OCI-LY1 (cell line): ENCODE measurements around the gene CCL13.

ENCODE experiments used
- H2AFZ ChIP-seq: fragments of 200-600 bp; sonication (generic), shearing (Covaris generic); 2 replicates; pipeline ENCODE4 v1.6.0; 2014; ENCODE audit warnings: antibody characterized with exemption, mild to moderate bottlenecking, low read length
- H3F3A ChIP-seq: fragments of 200-600 bp; sonication (generic), shearing (Covaris generic); 2 replicates; pipeline ENCODE4 v1.6.0; 2014; ENCODE audit warnings: mild to moderate bottlenecking, antibody characterized with exemption, low read length, moderate library complexity; ENCODE audit not compliant: insufficient read depth
- H3K27ac ChIP-seq: fragments of 200-600 bp; sonication (generic); 2 replicates; pipeline ENCODE4 v1.5.1; 2014; ENCODE audit warnings: low read length, mixed run types, mild to moderate bottlenecking, low read depth; ENCODE audit not compliant: poor library complexity, severe bottlenecking
- H3K27me3 ChIP-seq: fragments of 200-600 bp; sonication (generic); 2 replicates; pipeline ENCODE4 v1.6.0; 2014; ENCODE audit warnings: antibody characterized with exemption, mild to moderate bottlenecking, low read length, moderate library complexity; ENCODE audit not compliant: insufficient read depth
- H3K36me3 ChIP-seq: fragments of 200-600 bp; sonication (generic); 2 replicates; pipeline ENCODE4 v1.6.1; 2014; ENCODE audit warnings: mild to moderate bottlenecking, antibody characterized with exemption, low read length, moderate library complexity, mixed read lengths; ENCODE audit not compliant: insufficient read depth
- H3K4me1 ChIP-seq: fragments of 200-600 bp; sonication (generic); 2 replicates; pipeline ENCODE4 v1.5.1; 2014; ENCODE audit warnings: mild to moderate bottlenecking, low read length, moderate library complexity; ENCODE audit not compliant: insufficient read depth, severe bottlenecking
- H3K4me2 ChIP-seq: fragments of 200-600 bp; sonication (generic), shearing (Covaris generic); 2 replicates; pipeline ENCODE4 v1.6.1; 2014; ENCODE audit warnings: low read length
- H3K4me3 ChIP-seq: fragments of 200-600 bp; sonication (generic); 2 replicates; pipeline ENCODE4 v1.5.1; 2014; ENCODE audit warnings: low read length, low read depth, mild to moderate bottlenecking, mixed read lengths; ENCODE audit not compliant: poor library complexity, severe bottlenecking
- H3K79me2 ChIP-seq: fragments of 200-600 bp; shearing (Covaris generic); 2 replicates; pipeline ENCODE4 v1.6.1; 2016; ENCODE audit warnings: mixed run types, low read length, mixed read lengths; ENCODE audit not compliant: insufficient read depth
- H3K9ac ChIP-seq: fragments of 200-600 bp; sonication (generic), shearing (Covaris generic); 2 replicates; pipeline ENCODE4 v1.6.1; 2014; ENCODE audit warnings: mild to moderate bottlenecking, low read length, mixed read lengths
- H3K9me2 ChIP-seq: fragments of 200-600 bp; sonication (generic), shearing (Covaris generic); 2 replicates; pipeline ENCODE4 v1.6.1; 2014; ENCODE audit warnings: low read depth, mild to moderate bottlenecking, low read length, mixed read lengths
- H3K9me3 ChIP-seq: fragments of 200-600 bp; shearing (Covaris generic); 2 replicates; pipeline ENCODE4 v1.6.1; 2014; ENCODE audit warnings: low read length, mixed read lengths
- H4K20me1 ChIP-seq: fragments of 200-600 bp; sonication (generic), shearing (Covaris generic); 2 replicates; pipeline ENCODE4 v1.6.0; 2016; ENCODE audit warnings: mild to moderate bottlenecking, low read length; ENCODE audit not compliant: insufficient read depth
- EZH2 ChIP-seq: fragments of 200-600 bp; sonication (generic), shearing (Covaris generic); IDR thresholded peaks from 2 replicates; pipeline ENCODE4 v1.8.0; 2017; ENCODE audit warnings: borderline replicate concordance, mixed run types, mild to moderate bottlenecking, antibody characterized with exemption, low read length, moderate library complexity, mixed read lengths
- TF ChIP-seq, protein P1 (sequence below): fragments of 200-600 bp; sonication (generic), shearing (Covaris generic); IDR thresholded peaks from 2 replicates; pipeline ENCODE4 v1.5.1; 2017; ENCODE audit warnings: mild to moderate bottlenecking, antibody characterized with exemption, low read length, moderate library complexity, mixed read lengths

Gene CCL13

DNA sequence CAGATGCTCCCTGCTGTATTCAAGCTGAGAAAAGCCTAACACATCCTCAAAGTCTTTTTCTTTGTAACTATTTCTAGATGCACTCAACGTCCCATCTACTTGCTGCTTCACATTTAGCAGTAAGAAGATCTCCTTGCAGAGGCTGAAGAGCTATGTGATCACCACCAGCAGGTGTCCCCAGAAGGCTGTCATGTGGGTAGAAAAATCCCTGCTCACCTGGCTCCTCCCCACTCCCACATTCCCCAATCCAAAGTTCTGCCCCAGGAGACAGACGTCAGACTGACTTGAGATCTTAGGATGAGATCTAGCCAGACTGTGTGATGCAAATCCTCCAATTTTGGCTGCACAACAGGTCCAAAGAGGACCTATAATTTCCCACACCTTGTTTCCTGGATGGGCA, 1.1 kb downstream of the CCL13 start:
- no peak overlapping the region for H3K4me3 ChIP-seq
- H2AFZ ChIP-seq = no peak overlapping the region
- H3K79me2 ChIP-seq = no peaks in the 10 kb centered on the region
- H3K27ac ChIP-seq = no peak overlapping the region
- no peaks in the 10 kb centered on the region for H3K27me3 ChIP-seq
- H3K4me1 ChIP-seq = no peaks in the 10 kb centered on the region
- no peak overlapping the region for H3K4me2 ChIP-seq
- H3K36me3 ChIP-seq = no peaks in the 10 kb centered on the region
- no peaks in the 10 kb centered on the region for H3K9me2 ChIP-seq
- no peaks in the 10 kb centered on the region for H3K9me3 ChIP-seq
- no peaks in the 10 kb centered on the region for H3F3A ChIP-seq
- no peak overlapping the region for H3K9ac ChIP-seq
- TF ChIP-seq, protein P1, sequence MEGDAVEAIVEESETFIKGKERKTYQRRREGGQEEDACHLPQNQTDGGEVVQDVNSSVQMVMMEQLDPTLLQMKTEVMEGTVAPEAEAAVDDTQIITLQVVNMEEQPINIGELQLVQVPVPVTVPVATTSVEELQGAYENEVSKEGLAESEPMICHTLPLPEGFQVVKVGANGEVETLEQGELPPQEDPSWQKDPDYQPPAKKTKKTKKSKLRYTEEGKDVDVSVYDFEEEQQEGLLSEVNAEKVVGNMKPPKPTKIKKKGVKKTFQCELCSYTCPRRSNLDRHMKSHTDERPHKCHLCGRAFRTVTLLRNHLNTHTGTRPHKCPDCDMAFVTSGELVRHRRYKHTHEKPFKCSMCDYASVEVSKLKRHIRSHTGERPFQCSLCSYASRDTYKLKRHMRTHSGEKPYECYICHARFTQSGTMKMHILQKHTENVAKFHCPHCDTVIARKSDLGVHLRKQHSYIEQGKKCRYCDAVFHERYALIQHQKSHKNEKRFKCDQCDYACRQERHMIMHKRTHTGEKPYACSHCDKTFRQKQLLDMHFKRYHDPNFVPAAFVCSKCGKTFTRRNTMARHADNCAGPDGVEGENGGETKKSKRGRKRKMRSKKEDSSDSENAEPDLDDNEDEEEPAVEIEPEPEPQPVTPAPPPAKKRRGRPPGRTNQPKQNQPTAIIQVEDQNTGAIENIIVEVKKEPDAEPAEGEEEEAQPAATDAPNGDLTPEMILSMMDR = no peak
- TF ChIP-seq EZH2 = no peak
- no peaks in the 10 kb centered on the region for H4K20me1 ChIP-seq

DNA sequence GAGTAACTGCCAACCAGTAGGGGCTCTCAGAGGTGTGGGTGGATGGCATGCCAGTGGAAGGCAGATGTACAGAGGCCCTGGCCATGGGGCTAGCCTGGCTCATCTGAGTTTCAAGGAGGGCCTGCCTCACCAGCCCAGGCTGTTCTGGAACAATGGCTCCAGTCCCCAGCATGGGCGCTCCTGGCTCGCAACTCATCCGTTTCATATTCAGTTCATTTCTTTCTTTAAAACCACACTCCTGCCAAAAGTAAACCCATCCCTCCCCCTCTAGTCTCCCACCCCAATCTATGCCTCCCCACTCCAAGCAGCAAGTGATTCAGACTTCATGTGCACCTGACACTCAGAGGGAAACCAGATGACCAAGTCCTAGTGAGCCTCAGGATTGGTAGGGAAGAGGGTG, 2.4 kb downstream of the CCL13 start:
- TF ChIP-seq, protein P1 = no peak
- no peak for TF ChIP-seq EZH2
- Histone ChIP-seq H3K4me3 (no peak overlapping the region), H3K4me2 (no peak overlapping the region)

DNA sequence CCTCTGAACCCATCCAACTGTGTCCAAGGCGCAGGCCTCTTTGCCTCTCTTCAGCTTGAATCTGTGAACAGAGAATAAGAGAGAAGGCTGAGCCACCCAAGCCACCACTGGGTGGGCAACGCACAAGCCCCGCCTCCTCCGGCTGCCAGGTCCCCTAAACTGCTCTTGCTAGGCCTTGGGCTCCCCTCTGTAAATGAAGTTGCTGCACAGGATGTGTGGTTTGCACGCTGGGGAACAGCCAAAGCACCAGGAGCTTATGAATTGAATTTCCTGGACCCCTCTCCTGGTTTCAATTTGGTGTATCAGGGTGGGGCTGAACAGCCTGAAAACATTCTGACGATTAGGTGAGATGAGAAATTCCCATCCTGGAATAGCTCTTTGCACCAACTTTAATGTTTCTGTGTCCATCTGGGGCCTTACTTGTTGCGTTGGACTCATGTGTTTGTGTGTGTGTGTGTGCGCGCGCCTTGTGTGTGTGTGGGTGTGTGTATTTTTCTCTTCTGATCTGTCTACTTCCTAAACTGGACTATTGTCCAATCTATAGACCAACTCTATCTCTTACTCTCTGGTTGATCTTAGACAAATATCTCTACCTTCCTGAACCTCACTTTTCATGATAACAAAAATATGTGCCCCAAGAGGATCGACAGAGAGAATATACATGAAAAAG, 4.5 kb downstream of the CCL13 start:
- Histone ChIP-seq H2AFZ (no peak overlapping the region), H3F3A (no peaks in the 10 kb centered on the region), H4K20me1 (no peaks in the 10 kb centered on the region), H3K4me2 (no peak overlapping the region), H3K9ac (no peak overlapping the region), H3K4me3 (no peak overlapping the region), H3K9me3 (no peaks in the 10 kb centered on the region), H3K36me3 (no peaks in the 10 kb centered on the region), H3K27ac (no peak overlapping the region), H3K9me2 (no peaks in the 10 kb centered on the region), H3K4me1 (no peaks in the 10 kb centered on the region), H3K27me3 (no peaks in the 10 kb centered on the region), H3K79me2 (no peaks in the 10 kb centered on the region)
- TF ChIP-seq EZH2 = no peak
- TF ChIP-seq, protein P1 = no peak

More for the DNA sequence above, 2.4 kb downstream of the CCL13 start:
- H3K9me3 ChIP-seq = no peaks in the 10 kb centered on the region
- no peak overlapping the region for H3K27ac ChIP-seq
- H3K27me3 ChIP-seq = no peaks in the 10 kb centered on the region
- H3K36me3 ChIP-seq = no peaks in the 10 kb centered on the region
- no peaks in the 10 kb centered on the region for H3K79me2 ChIP-seq
- no peaks in the 10 kb centered on the region for H4K20me1 ChIP-seq
- H3K9me2 ChIP-seq = no peaks in the 10 kb centered on the region
- no peak overlapping the region for H2AFZ ChIP-seq
- no peaks in the 10 kb centered on the region for H3K4me1 ChIP-seq
- no peaks in the 10 kb centered on the region for H3F3A ChIP-seq
- no peak overlapping the region for H3K9ac ChIP-seq
